GM12801 (cell line): ENCODE data around the gene LIMCH1.

Source experiments
- CTCF ChIP-seq: IDR thresholded peaks from one replicate; pipeline ENCODE4 v1.5.1; 2011; ENCODE audit warnings: control low read depth; ENCODE audit not compliant: insufficient read length; ENCODE audit errors: extremely low read depth

Gene LIMCH1

DNA sequence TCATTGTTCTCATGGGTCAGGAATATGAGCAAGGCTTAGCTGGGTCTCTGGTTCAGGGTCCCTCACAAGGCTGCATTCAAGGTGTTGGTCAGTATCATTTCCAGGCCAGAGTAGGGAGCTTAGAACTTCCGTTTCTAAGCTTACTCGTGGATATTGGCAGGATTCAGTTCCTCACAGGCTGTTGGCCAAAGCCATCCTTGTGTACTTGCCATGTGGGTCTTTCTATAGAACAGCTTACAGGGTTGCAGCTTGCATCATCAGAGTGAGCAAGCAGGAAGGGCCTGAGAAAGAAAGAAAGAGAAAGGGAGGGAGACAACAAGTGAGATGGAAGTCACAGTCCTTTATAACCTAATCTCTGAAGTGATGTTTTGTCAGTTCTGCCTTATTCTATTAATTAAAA, 5.1 kb upstream of the LIMCH1 start:
- no peak for TF ChIP-seq CTCF

DNA sequence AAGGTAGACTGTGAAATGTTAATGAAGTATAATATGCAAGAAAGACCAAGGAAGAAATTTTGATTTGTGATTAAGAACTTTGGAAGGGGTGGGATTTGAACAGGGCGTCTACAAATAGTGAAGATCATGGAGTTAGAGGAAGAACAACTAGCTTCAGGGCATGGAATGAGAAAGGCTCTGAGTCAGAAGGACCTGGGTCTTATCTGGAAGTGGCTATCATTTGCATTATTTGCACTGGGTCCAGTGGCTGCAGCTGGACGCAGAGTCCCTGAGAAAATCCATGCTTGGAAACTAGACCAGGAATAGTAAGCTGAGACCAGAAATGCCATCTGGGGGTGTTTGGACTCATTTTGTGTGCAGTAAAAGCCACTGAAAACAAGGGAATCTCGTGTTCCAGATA, 4.3 kb upstream of the LIMCH1 start:
- TF ChIP-seq CTCF: no peak

GRCh38 chr4:41534404-41534803, 3.6 kb upstream of the LIMCH1 start:
- no peak for TF ChIP-seq CTCF

DNA sequence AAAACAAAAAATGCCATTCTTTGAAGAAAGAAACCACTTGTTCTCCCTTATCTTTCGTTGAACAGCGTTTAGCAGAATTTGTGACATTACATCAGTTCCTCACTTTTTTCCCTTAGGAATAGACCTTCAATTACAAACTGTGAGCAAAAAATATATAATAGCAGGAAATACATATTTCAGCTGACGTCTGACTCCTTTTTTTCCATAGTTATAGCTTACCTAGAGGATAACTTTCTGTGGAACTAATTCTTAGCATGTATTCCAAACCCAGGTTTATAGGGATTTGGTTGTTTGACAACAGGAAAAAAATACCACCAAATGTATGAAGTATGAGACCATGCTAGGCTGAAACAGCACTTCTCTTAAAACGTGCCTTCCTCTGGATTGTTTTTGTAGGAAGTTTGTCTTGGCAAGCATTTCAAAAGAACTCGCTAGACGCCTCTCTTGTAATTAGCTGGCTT, 2.0 kb upstream of the LIMCH1 start:
- TF ChIP-seq CTCF: no peak

DNA sequence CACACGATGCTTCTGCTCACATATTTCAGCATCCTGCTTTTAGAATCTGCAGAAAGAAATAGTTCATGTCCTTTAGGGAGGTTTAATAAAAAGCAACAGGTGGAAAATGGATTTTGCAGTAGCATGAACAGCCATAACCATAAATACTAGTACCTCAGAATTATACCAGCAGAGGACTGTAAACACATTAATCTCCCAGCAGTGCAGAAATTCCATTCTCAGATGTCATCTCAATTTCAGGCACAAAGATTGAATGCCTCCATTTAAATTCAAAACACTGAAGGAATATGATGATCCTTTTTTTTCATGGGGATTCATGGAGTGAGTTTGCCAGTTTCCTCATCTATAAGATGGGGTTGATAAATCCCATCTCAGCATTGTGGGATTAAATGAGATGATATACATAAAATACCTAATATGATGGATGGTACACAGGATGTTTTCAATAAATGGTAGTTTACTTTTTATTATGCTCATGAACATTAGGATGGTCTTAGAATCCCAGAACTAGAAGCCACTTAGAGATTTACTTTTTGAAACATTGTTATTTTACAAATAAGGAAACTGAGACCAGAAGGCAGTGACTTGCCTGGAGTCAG, 566 bp upstream of the LIMCH1 start:
- no peak for TF ChIP-seq CTCF

DNA sequence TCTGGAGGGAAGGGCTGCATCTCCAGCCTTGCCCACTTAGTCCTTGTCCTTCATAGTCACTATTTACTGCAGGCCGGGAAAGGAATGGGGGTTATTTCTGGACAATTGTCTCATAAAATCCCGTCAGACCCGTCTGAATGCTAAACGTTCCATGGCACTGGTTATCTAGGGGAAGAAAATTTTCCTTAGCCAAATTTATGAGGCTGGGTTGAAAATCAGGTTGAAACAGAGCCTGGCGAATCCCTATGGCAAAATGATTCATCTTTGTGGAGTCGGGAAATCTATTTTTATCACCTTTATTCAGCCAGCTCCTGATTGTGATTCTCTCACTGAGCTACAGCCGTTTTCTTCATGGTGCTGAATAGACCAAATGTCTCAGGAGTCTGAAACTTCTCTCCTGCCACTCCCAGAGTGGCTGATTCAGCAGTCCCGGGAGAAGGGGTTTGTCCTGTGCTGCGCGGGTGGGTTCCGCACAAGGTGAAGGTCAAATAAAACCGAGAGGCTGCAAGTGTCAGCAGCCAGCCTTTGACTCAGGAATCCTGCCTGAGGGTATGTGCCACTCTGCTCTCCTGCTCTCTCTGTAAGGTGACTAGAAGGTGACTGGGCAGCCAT, 1.0 kb downstream of the LIMCH1 start:
- no peak for TF ChIP-seq CTCF

DNA sequence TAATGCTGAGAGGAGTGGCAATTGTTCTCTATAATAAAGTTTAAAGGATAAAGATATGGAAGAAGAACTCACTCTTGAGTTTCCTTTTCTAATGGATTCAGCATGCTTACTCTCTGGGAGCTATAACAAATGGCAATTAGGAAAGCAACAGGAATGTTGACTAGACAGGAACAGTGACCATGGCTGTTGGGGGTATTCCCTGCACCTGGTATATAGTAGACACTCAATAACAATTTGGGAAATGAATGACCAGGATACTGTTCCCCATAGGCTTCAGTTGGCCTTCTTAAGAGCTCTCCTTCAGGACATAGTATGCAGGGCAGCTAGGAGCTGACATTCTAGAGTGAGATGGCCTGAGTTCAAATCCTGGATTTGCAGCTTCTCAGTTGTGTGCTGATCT, 1.8 kb downstream of the LIMCH1 start:
- no peak for TF ChIP-seq CTCF

- TF ChIP-seq CTCF: no peak
Observed at GRCh38 chr4:41540687-41541086, 2.7 kb downstream of the LIMCH1 start.
